Hepatocyte (in vitro differentiated cells): Measurements from ENCODE around the gene STX8. TPM values are rescaled to one million over a fixed set of nuclear protein-coding genes. Genes with fewer than 3 reads are reported as not detected.
A peak's percentile ranks its signal among the peaks of the same experiment; 100 is the strongest.

Experiments
- DNase-seq: peaks from one replicate; pipeline ENCODE4 v3.0.0-alpha.2; 2016; ENCODE audit warnings: low spot score
- H2AFZ ChIP-seq: fragments of 200-600 bp; sonication (generic); 2 replicates; pipeline ENCODE4 v1.6.0; 2016; ENCODE audit warnings: antibody characterized with exemption, mild to moderate bottlenecking
- H3K27ac ChIP-seq: fragments of 200-600 bp; sonication (generic); 2 replicates; pipeline ENCODE4 v1.5.1; 2016; ENCODE audit warnings: mild to moderate bottlenecking
- H3K27me3 ChIP-seq: fragments of 200-600 bp; sonication (generic); 2 replicates; pipeline ENCODE4 v1.6.1; 2016
- H3K36me3 ChIP-seq: fragments of 200-600 bp; sonication (generic); replicated peaks from 2 replicates; pipeline ENCODE4 v1.5.1; 2016; ENCODE audit warnings: low read depth; ENCODE audit not compliant: insufficient read depth
- H3K4me1 ChIP-seq: fragments of 200-600 bp; sonication (generic); 2 replicates; pipeline ENCODE4 v1.5.1; 2016; ENCODE audit warnings: mild to moderate bottlenecking, moderate library complexity; ENCODE audit not compliant: insufficient read depth
- H3K4me2 ChIP-seq: fragments of 200-600 bp; sonication (generic); 2 replicates; pipeline ENCODE4 v1.6.0; 2016
- H3K4me3 ChIP-seq: fragments of 200-600 bp; sonication (generic); 2 replicates; pipeline ENCODE4 v1.5.1; 2016; ENCODE audit warnings: mild to moderate bottlenecking
- H3K79me2 ChIP-seq: fragments of 200-600 bp; sonication (generic); 2 replicates; pipeline ENCODE4 v1.6.0; 2017; ENCODE audit warnings: mild to moderate bottlenecking
- H3K9me2 ChIP-seq: fragments of 200-600 bp; sonication (generic); replicated peaks from 2 replicates; pipeline ENCODE4 v1.6.0; 2017; ENCODE audit warnings: mild to moderate bottlenecking; ENCODE audit not compliant: insufficient read depth
- H3K9me3 ChIP-seq: fragments of 200-600 bp; sonication (generic); 2 replicates; pipeline ENCODE4 v1.5.1; 2016; ENCODE audit warnings: low read depth, mild to moderate bottlenecking
- H4K20me1 ChIP-seq: fragments of 200-600 bp; sonication (generic); 2 replicates; pipeline ENCODE4 v1.6.0; 2016; ENCODE audit warnings: mild to moderate bottlenecking; ENCODE audit not compliant: insufficient read depth, poor library complexity, severe bottlenecking
- CTCF ChIP-seq: fragments of 200-600 bp; sonication (generic); IDR thresholded peaks from 2 replicates; pipeline ENCODE4 v1.5.1; 2016; ENCODE audit warnings: antibody characterized with exemption, mild to moderate bottlenecking; ENCODE audit not compliant: poor library complexity
- EZH2 ChIP-seq: fragments of 200-600 bp; sonication (generic); IDR thresholded peaks from 2 replicates; pipeline ENCODE4 v1.6.1; 2016; ENCODE audit warnings: antibody characterized with exemption, mild to moderate bottlenecking, borderline replicate concordance
- EZH2phosphoT487 ChIP-seq: fragments of 200-600 bp; sonication (generic); IDR thresholded peaks from one replicate; pipeline ENCODE4 v1.6.1; 2018; ENCODE audit warnings: antibody characterized with exemption, mild to moderate bottlenecking, low read depth, moderate library complexity; ENCODE audit not compliant: unreplicated experiment, severe bottlenecking
- WGBS: methylation state at CpG from one replicate; pipeline ENCODE4 v1.1.6; 2016; ENCODE audit warnings: low lambda C conversion rate; ENCODE audit errors: missing lambda C conversion rate; 5-methylcytosine and 5-hydroxymethylcytosine counted together
- polyA plus RNA-seq: library from polyadenylated mRNA; unstranded; fragments of >200 nt; fragmentation: Nextera tagmentation; extraction: Ambion mirVana; gene quantifications from 2 replicates; pipeline ENCODE4 v1.2.1, GENCODE V29; 2016
- total RNA-seq: library from RNA; depleted of rRNA; stranded (reverse); fragments of >200 nt; gene quantifications from 2 replicates; pipeline ENCODE4 v1.2.3, GENCODE V29; 2014

STX8 gene
- total and polyA plus RNA-seq, 2 experiments from 2014 or later = 40.6 to 64.7 TPM

- TF ChIP-seq EZH2phosphoT487 (no peak), CTCF (no peak), EZH2 (no peak)
- Histone ChIP-seq H3K4me1 (peaks cover 3% of the 10 kb centered on the region), H3K4me2 (no peak overlapping the region), H2AFZ (no peak overlapping the region), H3K27ac (no peak overlapping the region), H3K36me3 (no peaks in the 10 kb centered on the region), H3K4me3 (no peak overlapping the region), H3K9me3 (no peaks in the 10 kb centered on the region), H3K9me2 (no peaks in the 10 kb centered on the region), H4K20me1 (no peaks in the 10 kb centered on the region), H3K27me3 (no peaks in the 10 kb centered on the region), H3K79me2 (no peaks in the 10 kb centered on the region)
- no peak for DNase-seq
- WGBS = 95% methylated on average over 9 of the region's 9 CpGs
Observed at GRCh38 chr17:9229826-9230201, 345.8 kb downstream of the STX8 start.

GRCh38 chr17:9229160-9229825 lies 346.3 kb downstream of the STX8 start:
- H3K4me3 ChIP-seq = no peak overlapping the region
- peaks cover 3% of the 10 kb centered on the region for H3K4me1 ChIP-seq
- H3K9me2 ChIP-seq = no peaks in the 10 kb centered on the region
- no peaks in the 10 kb centered on the region for H3K9me3 ChIP-seq
- no peak for DNase-seq
- H3K79me2 ChIP-seq = no peaks in the 10 kb centered on the region
- H3K4me2 ChIP-seq = no peak overlapping the region
- TF ChIP-seq EZH2phosphoT487 (no peak), CTCF (no peak), EZH2 (no peak)
- H3K27ac ChIP-seq = no peak overlapping the region
- no peaks in the 10 kb centered on the region for H3K36me3 ChIP-seq
- H2AFZ ChIP-seq = no peak overlapping the region
- H3K27me3 ChIP-seq = no peaks in the 10 kb centered on the region
- WGBS = 87% methylated on average over 20 of the region's 20 CpGs
- no peaks in the 10 kb centered on the region for H4K20me1 ChIP-seq

- Histone ChIP-seq H3K79me2 (no peaks in the 10 kb centered on the region), H3K36me3 (no peaks in the 10 kb centered on the region), H3K4me2 (no peak overlapping the region), H3K27me3 (no peaks in the 10 kb centered on the region), H3K4me3 (no peak overlapping the region), H4K20me1 (no peaks in the 10 kb centered on the region), H3K27ac (no peak overlapping the region), H3K9me3 (no peaks in the 10 kb centered on the region), H2AFZ (no peak overlapping the region), H3K4me1 (peaks cover 3% of the 10 kb centered on the region), H3K9me2 (no peaks in the 10 kb centered on the region)
- DNase-seq = peak; percentile 51
- 85% methylated on average over 16 of the region's 16 CpGs for WGBS
- TF ChIP-seq CTCF (no peak), EZH2phosphoT487 (no peak), EZH2 (no peak)
Observed at GRCh38 chr17:9228408-9229159, 347.0 kb downstream of the STX8 start.
